ENCODE measurements around the gene COL21A1.

- TF ChIP-seq CTCF (IDR thresholded peaks at IDR 0.05; ENCODE audit: insufficient read depth, low read depth, low read length) (no peak), EZH2 (IDR thresholded peaks at IDR 0.05; ENCODE audit: insufficient read depth, low read length) (no peak)
Observed at GRCh38 chr6:56009636-56010035, 237.7 kb downstream of the COL21A1 start.
